K562 (cell line): ENCODE measurements around the gene MAP2K7. TPM values are rescaled to one million over a fixed set of nuclear protein-coding genes. Genes with fewer than 3 reads are reported as not detected.

Source experiments
- ATAC-seq: fragments of 200-7000 bp; cut with Tn5 transposase; 3 replicates; pipeline ENCODE4 v1.9.1; 2020; ENCODE audit warnings: moderate library complexity
- BruUV-seq: library from RNA; stranded (reverse); fragments of 400-500 nt; replicated peaks from 2 replicates; lab custom pipeline; 2021; lab: Mats Ljungman, UMichigan
- CTCF ChIA-PET: fragments of 300-600 bp; formaldehyde crosslinking; extraction: SDS; loops from one replicate; lab custom pipeline; 2021; ENCODE audit warnings: low intra/inter-chr PET ratio; lab: Yijun Ruan, JAX
- POLR2A ChIA-PET: fragments of 300-600, 350-650 bp; sonication (Branson Sonifier 250); formaldehyde crosslinking; extraction: SDS; loops from one replicate; lab custom pipeline; 2021; ENCODE audit warnings: antibody characterized with exemption, inconsistent platforms; lab: Yijun Ruan, JAX
- DNase-seq, 4 experiments: peaks; one replicate each; pipeline versions ENCODE4 v3.0.0 to v3.0.0-alpha.2; 2011 to 2018; ENCODE audit warnings: low spot score in 3 of 4, mixed read lengths in 3 of 4; ENCODE audit errors: extremely low read depth in 1 of 4
- FAIRE-seq: peaks from 2 replicates; lab custom pipeline; 2011; peaks lifted over from hg19 to GRCh38; lab: Jason Lieb, UNC
- H2AFZ ChIP-seq: 2 replicates; pipeline ENCODE4 v1.6.0; 2011; ENCODE audit warnings: low read depth, low read length, control low read depth, inconsistent platforms
- H3K27ac ChIP-seq: fragments of 200-600 bp; 3 replicates; pipeline ENCODE4 v1.8.0; 2011; ENCODE audit warnings: low read depth, mild to moderate bottlenecking, control low read depth, inconsistent platforms, low read length, moderate library complexity, mixed read lengths; ENCODE audit errors: extremely low read depth
- H3K27me3 ChIP-seq, 2 experiments: fragments of 300-600 bp in 1 of 2; 2 replicates in 1 of 2; 3 replicates in 1 of 2; pipeline versions ENCODE4 v1.6.0 to v1.8.0; 2011; ENCODE audit warnings: inconsistent platforms in 2 of 2, low read length in 2 of 2, mild to moderate bottlenecking in 1 of 2, mixed read lengths in 1 of 2, moderate library complexity in 1 of 2; ENCODE audit not compliant: control insufficient read depth in 2 of 2, insufficient read depth in 2 of 2
- H3K36me3 ChIP-seq: fragments of 300-600 bp; 3 replicates; pipeline ENCODE4 v1.8.0; 2011; ENCODE audit warnings: mild to moderate bottlenecking, low read length, inconsistent platforms; ENCODE audit not compliant: control insufficient read depth, insufficient read depth
- H3K4me1 ChIP-seq, 2 experiments: fragments of 200-600 bp in 1 of 2; replicated peaks in 1 of 2; 2 replicates in 1 of 2; 3 replicates in 1 of 2; pipeline versions ENCODE4 v1.5.1 to v1.8.0; 2011; ENCODE audit warnings: inconsistent platforms in 2 of 2, low read length in 2 of 2, mild to moderate bottlenecking in 1 of 2, mixed read lengths in 1 of 2, moderate library complexity in 1 of 2; ENCODE audit not compliant: control insufficient read depth in 2 of 2, insufficient read depth in 2 of 2
- H3K4me2 ChIP-seq: 2 replicates; pipeline ENCODE4 v1.6.1; 2011; ENCODE audit warnings: low read length, control low read depth, inconsistent platforms, mixed read lengths; ENCODE audit not compliant: insufficient read depth
- H3K4me3 ChIP-seq: fragments of 200-600 bp; sonication (generic), shearing (Covaris generic); 2 replicates; pipeline ENCODE4 v1.5.1; 2016; ENCODE audit warnings: control low read depth, inconsistent platforms
- H3K79me2 ChIP-seq: fragments of 200-600 bp; 3 replicates; pipeline ENCODE4 v1.8.0; 2011; ENCODE audit warnings: low read length, inconsistent platforms; ENCODE audit not compliant: control insufficient read depth, insufficient read depth
- H3K9ac ChIP-seq, 2 experiments: 2 replicates each; pipeline versions ENCODE4 v1.6.0 to v1.6.1; 2011; ENCODE audit warnings: low read depth in 2 of 2, low read length in 2 of 2, control low read depth in 1 of 2, inconsistent platforms in 1 of 2, mild to moderate bottlenecking in 1 of 2, mixed read lengths in 1 of 2; ENCODE audit not compliant: insufficient read depth in 1 of 2
- H3K9me1 ChIP-seq: one replicate; pipeline ENCODE4 v1.6.0; 2011; ENCODE audit warnings: inconsistent platforms, mild to moderate bottlenecking, low read length, moderate library complexity; ENCODE audit not compliant: control insufficient read depth, insufficient read depth
- H3K9me3 ChIP-seq: replicated peaks from 2 replicates; pipeline ENCODE4 v1.5.1; 2011; ENCODE audit warnings: low read depth, low read length, inconsistent platforms; ENCODE audit not compliant: control insufficient read depth, insufficient read depth
- H4K20me1 ChIP-seq: replicated peaks from 2 replicates; pipeline ENCODE4 v1.6.1; 2011; ENCODE audit warnings: low read length, inconsistent platforms, mixed read lengths; ENCODE audit not compliant: control insufficient read depth, insufficient read depth
- ADNP ChIP-seq: fragments of 200-800 bp; sonication (Bioruptor generic); IDR thresholded peaks from 2 replicates; pipeline ENCODE4 v1.6.1; 2016; ENCODE audit warnings: missing genetic modification characterization, missing compliant biosample characterization
- ASH1L ChIP-seq: fragments of 450-650 bp; IDR thresholded peaks from 2 replicates; pipeline ENCODE4 v1.6.1; 2018; ENCODE audit warnings: borderline replicate concordance, mild to moderate bottlenecking, low read depth; ENCODE audit not compliant: partially characterized antibody
- BACH1 ChIP-seq: fragments of 200-800 bp; sonication (Bioruptor generic); IDR thresholded peaks from 2 replicates; pipeline ENCODE4 v1.6.1; 2016; ENCODE audit warnings: missing genetic modification characterization, missing compliant biosample characterization
- CBX3 ChIP-seq, 2 experiments: IDR thresholded peaks; 1 replicate in 1 of 2; 2 replicates in 1 of 2; pipeline ENCODE4 v1.6.1; 2012; ENCODE audit warnings: inconsistent platforms in 2 of 2, low read length in 2 of 2, borderline replicate concordance in 1 of 2, control low read depth in 1 of 2
- MEF2D ChIP-seq: conservative IDR thresholded peaks from 2 replicates; pipeline ENCODE4 v1.6.1; 2016; ENCODE audit warnings: low read depth, missing genetic modification characterization, missing compliant biosample characterization
- POLR3A ChIP-seq: IDR thresholded peaks from 2 replicates; pipeline ENCODE4 v1.6.1; 2011; ENCODE audit warnings: borderline replicate concordance, mild to moderate bottlenecking, moderate library complexity; ENCODE audit not compliant: insufficient read length, insufficient read depth; ENCODE audit errors: extremely low read depth
- RBM34 ChIP-seq: fragments of 200-400 bp; formaldehyde crosslinking; IDR thresholded peaks from 2 replicates; pipeline ENCODE4 v1.6.1; 2018; ENCODE audit warnings: low read length, borderline replicate concordance; ENCODE audit not compliant: insufficient read depth
- SIN3B ChIP-seq: fragments of 450-650 bp; IDR thresholded peaks from 2 replicates; pipeline ENCODE4 v1.6.1; 2017; ENCODE audit warnings: low read depth, mild to moderate bottlenecking, moderate library complexity
- STAG1 ChIP-seq: sonication (generic); formaldehyde crosslinking; IDR thresholded peaks from 2 replicates; pipeline ENCODE4 v1.5.0; 2020; ENCODE audit warnings: missing genetic modification reagents, borderline replicate concordance
- SUPT5H ChIP-seq: fragments of 450-650 bp; IDR thresholded peaks from 2 replicates; pipeline ENCODE4 v1.6.1; 2016
- WHSC1 ChIP-seq: IDR thresholded peaks from one replicate; pipeline ENCODE4 v1.6.1; 2012; ENCODE audit warnings: low read length, control low read depth, inconsistent platforms
- ZNF24 ChIP-seq: fragments of 450-650 bp; IDR thresholded peaks from 2 replicates; pipeline ENCODE4 v1.6.1; 2016
- WGBS: fragments of 100-300 bp; shearing (Covaris generic); methylation state at CpG from one replicate; pipeline ENCODE4 v1.1.6; 2016; ENCODE audit warnings: low coverage, mixed read lengths; ENCODE audit not compliant: insufficient coverage; ENCODE audit errors: missing lambda C conversion rate; 5-methylcytosine and 5-hydroxymethylcytosine counted together
- in situ Hi-C: fragments of 300-500 bp; cut with MboI; formaldehyde crosslinking; loops from 4 replicates; pipeline ENCODE4 v1.15.0; 2018; ENCODE audit warnings: inconsistent platforms, mixed read lengths
- intact Hi-C: fragments of 100-400 bp; cut with micrococcal nuclease; formaldehyde crosslinking; loops from 2 replicates; pipeline ENCODE4 v1.14.2; 2022
- polyA plus RNA-seq, 8 experiments: library from polyadenylated mRNA; depleted of rRNA in 4 of 8; stranded (reverse) in 5 of 8; unstranded in 3 of 8; fragments of >200 nt; fragmentation: Nextera tagmentation in 2 of 8; fragmentation: Illumina TruSeq in 1 of 8; extraction: Ambion mirVana in 2 of 8; extraction: Trizol in 1 of 8; gene quantifications; 2 replicates each; pipeline versions ENCODE4 v1.2.1 to v1.2.3, GENCODE V29; 2011 to 2014; ENCODE audit warnings: inconsistent platforms in 1 of 8, missing spikeins in 1 of 8
- total RNA-seq, 7 experiments: library from RNA; depleted of rRNA in 6 of 7; stranded (reverse); fragments of >200 nt in 6 of 7; fragmentation: Illumina TruSeq in 2 of 7; extraction: Trizol in 2 of 7; gene quantifications; 2 replicates each; pipeline versions ENCODE4 v1.2.1 to v1.2.3, GENCODE V29; 2011 to 2021; ENCODE audit warnings: low replicate concordance in 1 of 7
- TF ChIP-seq, protein P1 (sequence below): fragments of 250-450 bp; sonication (Bioruptor Pico); IDR thresholded peaks from 2 replicates; pipeline ENCODE4 v1.5.1; 2021; ENCODE audit warnings: mild to moderate bottlenecking
- TF ChIP-seq, protein P2 (sequence below): fragments of 250-450 bp; sonication (Bioruptor Pico); IDR thresholded peaks from 2 replicates; pipeline ENCODE4 v1.4.0; 2020; ENCODE audit warnings: mild to moderate bottlenecking, moderate library complexity, borderline replicate concordance
- TF ChIP-seq, protein P3 (sequence below): fragments of 250-450 bp; sonication (Bioruptor Pico); IDR thresholded peaks from 2 replicates; pipeline ENCODE4 v1.9.0; 2021; ENCODE audit warnings: mild to moderate bottlenecking, inconsistent platforms

Gene MAP2K7
- total and polyA plus RNA-seq, 9 of the 15 experiments (the other 6 are each of a cell fraction or from before 2014, with no cell fraction given), result 0.51 to 45.8 (median 14.1) TPM

DNA sequence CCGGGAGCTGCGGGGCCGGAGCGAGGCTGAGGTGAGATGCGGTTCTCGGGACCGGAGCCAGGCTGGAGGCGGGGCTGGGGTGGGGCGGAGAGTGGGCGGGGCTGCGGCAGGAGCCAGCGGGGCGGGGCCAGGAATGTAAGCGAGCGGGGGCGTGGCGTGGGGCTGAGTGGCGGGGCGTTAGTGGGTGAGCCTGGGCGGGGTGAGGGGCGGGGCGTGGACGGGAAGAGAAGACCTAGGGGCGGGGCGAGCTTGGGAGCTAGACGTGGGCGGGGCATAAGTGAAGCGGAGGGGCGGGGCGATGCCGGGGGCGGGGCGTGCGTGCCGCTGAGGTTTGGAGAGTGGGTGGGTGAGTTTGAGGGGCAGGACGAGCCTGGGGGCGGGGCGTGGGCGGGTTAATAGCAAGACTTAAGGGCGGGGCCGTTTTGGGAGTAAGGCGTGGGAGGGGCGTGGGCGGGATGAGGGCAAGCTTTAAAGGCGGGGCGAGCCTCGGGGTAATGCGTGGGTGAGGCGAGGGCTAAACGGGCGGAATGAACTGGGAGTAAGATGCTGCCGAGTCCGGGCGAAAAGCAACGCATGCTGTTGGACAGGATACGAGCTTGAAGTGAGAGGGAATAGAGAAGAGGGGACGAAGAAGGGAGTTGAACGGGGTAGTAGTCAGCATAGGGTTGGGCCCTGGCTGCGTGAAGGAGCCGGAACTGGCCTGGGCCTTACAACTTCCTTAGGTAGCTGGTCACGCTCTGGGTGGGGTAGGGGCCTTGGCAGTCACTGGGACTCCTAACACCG is 17.0 kb downstream of the MAP2K7 start:
- peak overlapping the region; percentile 98 for H3K4me2 ChIP-seq
- peaks cover 14% of the 10 kb centered on the region for H3K79me2 ChIP-seq
- FAIRE-seq (peak; percentile 81), ATAC-seq (peak; percentile 68), DNase-seq (peak; percentile 95 to 99 (median 97))
- no peaks in the 10 kb centered on the region for H3K9me3 ChIP-seq
- in situ Hi-C loops, result loop anchor here (5.0 kb wide), 1 partner anchor 68 kb away; no protein-coding TSS in a partner anchor
- peaks cover 19% of the 10 kb centered on the region; the same call in 1 of the 3 replicates for H3K36me3 ChIP-seq
- intact Hi-C loops, result loop anchor here (1.0 to 5.0 kb wide), 2 partner anchors 48 to 67 kb away; partner anchors contain the start of gene PRR36
- H3K27ac ChIP-seq, result peak overlapping the region; percentile 89
- no peaks in the 10 kb centered on the region for H3K9me1 ChIP-seq
- H3K9ac ChIP-seq, result peak overlapping the region; percentile 80 to 93
- ChIA-PET CTCF (no interaction called here), POLR2A (interaction anchor here (0.6 to 3.1 kb wide), 16 partner anchors 8 to 648 kb away, joined by 3 to 26 read pairs (median 4); partner anchors contain the start of genes ELAVL1, MAP2K7 and TIMM44)
- peak overlapping the region; percentile 90 for H2AFZ ChIP-seq
- H3K4me3 ChIP-seq, result peak overlapping the region; percentile 81
- H3K4me1 ChIP-seq, result peaks cover 9 to 81% of the 10 kb centered on the region in 2 experiments
- BruUV-seq, result no TSS peak
- 0% methylated on average over 15 of the region's 62 CpGs for WGBS
- peaks cover 10% of the 10 kb centered on the region; the same call in 1 of the 2 replicates for H4K20me1 ChIP-seq
- H3K27me3 ChIP-seq, result no peaks in the 10 kb centered on the region
- TF ChIP-seq, protein P1, sequence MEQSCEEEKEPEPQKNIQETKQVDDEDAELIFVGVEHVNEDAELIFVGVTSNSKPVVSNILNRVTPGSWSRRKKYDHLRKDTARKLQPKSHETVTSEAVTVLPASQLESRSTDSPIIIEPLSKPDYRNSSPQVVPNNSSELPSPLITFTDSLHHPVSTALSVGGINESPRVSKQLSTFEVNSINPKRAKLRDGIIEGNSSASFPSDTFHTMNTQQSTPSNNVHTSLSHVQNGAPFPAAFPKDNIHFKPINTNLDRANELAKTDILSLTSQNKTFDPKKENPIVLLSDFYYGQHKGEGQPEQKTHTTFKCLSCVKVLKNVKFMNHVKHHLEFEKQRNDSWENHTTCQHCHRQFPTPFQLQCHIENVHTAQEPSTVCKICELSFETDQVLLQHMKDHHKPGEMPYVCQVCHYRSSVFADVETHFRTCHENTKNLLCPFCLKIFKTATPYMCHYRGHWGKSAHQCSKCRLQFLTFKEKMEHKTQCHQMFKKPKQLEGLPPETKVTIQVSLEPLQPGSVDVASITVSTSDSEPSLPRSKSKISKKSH (CRISPR knock-in tag), result no peak
- TF ChIP-seq POLR3A (no peak), CBX3 (IDR thresholded peaks at IDR 0.05; ENCODE audit: borderline replicate concordance in 1 of 2, low read length in 2 of 2) (peak in 1 of 2 experiments; percentile 31; a peak in 1 of 3 replicates), RBM34 (no peak), MEF2D (tag) (no peak), ZNF24 (no peak), SIN3B (no peak), BACH1 (tag) (no peak), ADNP (tag) (no peak), SUPT5H (peak; percentile 73), STAG1 (CRISPR knock-in tag) (no peak), ASH1L (no peak), WHSC1 (no peak)
- TF ChIP-seq, protein P2, sequence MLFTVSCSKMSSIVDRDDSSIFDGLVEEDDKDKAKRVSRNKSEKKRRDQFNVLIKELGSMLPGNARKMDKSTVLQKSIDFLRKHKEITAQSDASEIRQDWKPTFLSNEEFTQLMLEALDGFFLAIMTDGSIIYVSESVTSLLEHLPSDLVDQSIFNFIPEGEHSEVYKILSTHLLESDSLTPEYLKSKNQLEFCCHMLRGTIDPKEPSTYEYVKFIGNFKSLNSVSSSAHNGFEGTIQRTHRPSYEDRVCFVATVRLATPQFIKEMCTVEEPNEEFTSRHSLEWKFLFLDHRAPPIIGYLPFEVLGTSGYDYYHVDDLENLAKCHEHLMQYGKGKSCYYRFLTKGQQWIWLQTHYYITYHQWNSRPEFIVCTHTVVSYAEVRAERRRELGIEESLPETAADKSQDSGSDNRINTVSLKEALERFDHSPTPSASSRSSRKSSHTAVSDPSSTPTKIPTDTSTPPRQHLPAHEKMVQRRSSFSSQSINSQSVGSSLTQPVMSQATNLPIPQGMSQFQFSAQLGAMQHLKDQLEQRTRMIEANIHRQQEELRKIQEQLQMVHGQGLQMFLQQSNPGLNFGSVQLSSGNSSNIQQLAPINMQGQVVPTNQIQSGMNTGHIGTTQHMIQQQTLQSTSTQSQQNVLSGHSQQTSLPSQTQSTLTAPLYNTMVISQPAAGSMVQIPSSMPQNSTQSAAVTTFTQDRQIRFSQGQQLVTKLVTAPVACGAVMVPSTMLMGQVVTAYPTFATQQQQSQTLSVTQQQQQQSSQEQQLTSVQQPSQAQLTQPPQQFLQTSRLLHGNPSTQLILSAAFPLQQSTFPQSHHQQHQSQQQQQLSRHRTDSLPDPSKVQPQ, result no peak
- TF ChIP-seq, protein P3, sequence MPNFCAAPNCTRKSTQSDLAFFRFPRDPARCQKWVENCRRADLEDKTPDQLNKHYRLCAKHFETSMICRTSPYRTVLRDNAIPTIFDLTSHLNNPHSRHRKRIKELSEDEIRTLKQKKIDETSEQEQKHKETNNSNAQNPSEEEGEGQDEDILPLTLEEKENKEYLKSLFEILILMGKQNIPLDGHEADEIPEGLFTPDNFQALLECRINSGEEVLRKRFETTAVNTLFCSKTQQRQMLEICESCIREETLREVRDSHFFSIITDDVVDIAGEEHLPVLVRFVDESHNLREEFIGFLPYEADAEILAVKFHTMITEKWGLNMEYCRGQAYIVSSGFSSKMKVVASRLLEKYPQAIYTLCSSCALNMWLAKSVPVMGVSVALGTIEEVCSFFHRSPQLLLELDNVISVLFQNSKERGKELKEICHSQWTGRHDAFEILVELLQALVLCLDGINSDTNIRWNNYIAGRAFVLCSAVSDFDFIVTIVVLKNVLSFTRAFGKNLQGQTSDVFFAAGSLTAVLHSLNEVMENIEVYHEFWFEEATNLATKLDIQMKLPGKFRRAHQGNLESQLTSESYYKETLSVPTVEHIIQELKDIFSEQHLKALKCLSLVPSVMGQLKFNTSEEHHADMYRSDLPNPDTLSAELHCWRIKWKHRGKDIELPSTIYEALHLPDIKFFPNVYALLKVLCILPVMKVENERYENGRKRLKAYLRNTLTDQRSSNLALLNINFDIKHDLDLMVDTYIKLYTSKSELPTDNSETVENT (CRISPR knock-in tag), result peak; percentile 59
